ENCODE data around the gene PRKD2.

- TF ChIP-seq CTCF (IDR thresholded peaks at IDR 0.05; ENCODE audit: low read depth, low read length), result no peak
- no peak for TF ChIP-seq EZH2phosphoT487 (IDR thresholded peaks at IDR 0.05; ENCODE audit: low read depth)
These were observed 18.3 kb downstream of the PRKD2 start for GRCh38 chr19:46698395-46699321.

Data from OCI-LY3 (cell line).